Activated CD4-positive, alpha-beta T cell treated with anti-CD3 and anti-CD28 coated beads, Interleukin-2, amount 50 U/mL, for 1 hour (primary cell): ENCODE data around the gene TRIM41.

ENCODE experiments used
- DNase-seq: peaks from one replicate; pipeline ENCODE4 v3.0.0-alpha.2; 2020

TRIM41 gene

GRCh38 chr5:181233801-181234454, 10.8 kb downstream of the TRIM41 start:
- no peak for DNase-seq

GRCh38 chr5:181234455-181235306, 11.6 kb downstream of the TRIM41 start:
- DNase-seq = no peak

- no peak for DNase-seq
Observed at GRCh38 chr5:181235323-181235688, 12.2 kb downstream of the TRIM41 start.

- no peak for DNase-seq
Observed at GRCh38 chr5:181235689-181236366, 12.7 kb downstream of the TRIM41 start.

- DNase-seq = no peak
Observed at GRCh38 chr5:181236471-181236870, 13.4 kb downstream of the TRIM41 start.

- DNase-seq = no peak
Observed at GRCh38 chr5:181236954-181237641, 14.0 kb downstream of the TRIM41 start.

GRCh38 chr5:181237729-181238385, 14.8 kb downstream of the TRIM41 start:
- no peak for DNase-seq

- DNase-seq = no peak
Observed at GRCh38 chr5:181239062-181239663, 16.1 kb downstream of the TRIM41 start.

- peak; percentile 22 for DNase-seq
Observed at GRCh38 chr5:181241393-181241975, 18.4 kb downstream of the TRIM41 start.

- DNase-seq = no peak
Observed at GRCh38 chr5:181242031-181242451, 19.0 kb downstream of the TRIM41 start.

- peak; percentile 42 for DNase-seq
Observed at GRCh38 chr5:181243018-181243563, 20.0 kb downstream of the TRIM41 start.

GRCh38 chr5:181243564-181244343, 20.7 kb downstream of the TRIM41 start, which contains the start of gene RACK1:
TSS of gene RACK1 (minus strand) at chr5:181243906. CDS start at chr5:181243800, 106 bp downstream.
- peak; percentile 87 for DNase-seq

- DNase-seq = no peak
Observed at GRCh38 chr5:181245427-181246275, 22.6 kb downstream of the TRIM41 start.

- DNase-seq = peak; percentile 62
Observed at GRCh38 chr5:181246276-181247049, 23.4 kb downstream of the TRIM41 start.

- no peak for DNase-seq
Observed at GRCh38 chr5:181248277-181248676, 25.2 kb downstream of the TRIM41 start.

- DNase-seq = no peak
Observed at GRCh38 chr5:181255276-181255675, 32.2 kb downstream of the TRIM41 start.

GRCh38 chr5:181255836-181256578, 32.9 kb downstream of the TRIM41 start:
- no peak for DNase-seq

- no peak for DNase-seq
Observed at GRCh38 chr5:181258576-181258975, 35.5 kb downstream of the TRIM41 start.
